NCI-H1048 (cell line): ENCODE measurements around the gene OGFR.

Experiments used
- DNase-seq: peaks from one replicate; lab custom pipeline; 2025; lab: John Stamatoyannopoulos, UW

OGFR gene

DNA sequence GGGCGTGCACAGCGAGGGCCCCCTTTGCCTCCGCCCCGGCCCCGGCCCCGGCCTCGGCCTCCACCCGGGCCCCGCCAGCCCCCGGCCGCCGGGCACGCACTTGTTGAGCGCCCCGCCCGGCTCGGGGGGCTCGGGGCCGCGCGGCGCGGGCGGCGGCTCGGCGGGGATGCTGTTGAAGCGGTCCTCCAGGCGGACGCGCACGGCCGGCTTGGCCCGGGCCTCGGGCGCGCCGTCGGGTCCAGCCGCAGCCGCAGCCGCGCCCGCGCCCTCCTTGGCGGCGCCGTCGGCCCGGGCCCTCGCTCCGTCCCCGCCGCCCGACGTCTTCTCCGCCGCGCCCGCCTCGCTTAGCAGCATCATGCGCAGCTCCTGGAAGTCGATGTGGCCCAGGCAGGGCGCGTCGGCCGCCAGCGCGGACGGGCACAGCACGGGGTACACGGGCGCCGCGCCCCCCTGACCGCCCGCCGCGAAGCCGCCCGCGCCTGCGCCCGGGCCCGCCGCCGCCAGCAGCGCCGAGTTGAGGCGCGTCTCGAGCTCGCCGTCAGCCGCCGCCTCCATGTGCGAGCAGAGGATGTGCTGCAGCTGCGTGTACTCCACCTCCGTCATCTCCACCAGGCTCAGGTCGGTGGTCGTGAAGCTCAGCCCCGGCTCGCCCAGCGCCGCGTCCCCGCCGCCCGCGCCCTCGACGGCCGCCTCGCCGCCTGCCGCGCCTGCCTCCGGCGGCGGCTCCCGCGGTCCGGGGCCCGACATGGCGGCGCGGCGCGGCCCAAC lies 56.5 kb downstream of the OGFR start:
- DNase-seq = no peak

DNA sequence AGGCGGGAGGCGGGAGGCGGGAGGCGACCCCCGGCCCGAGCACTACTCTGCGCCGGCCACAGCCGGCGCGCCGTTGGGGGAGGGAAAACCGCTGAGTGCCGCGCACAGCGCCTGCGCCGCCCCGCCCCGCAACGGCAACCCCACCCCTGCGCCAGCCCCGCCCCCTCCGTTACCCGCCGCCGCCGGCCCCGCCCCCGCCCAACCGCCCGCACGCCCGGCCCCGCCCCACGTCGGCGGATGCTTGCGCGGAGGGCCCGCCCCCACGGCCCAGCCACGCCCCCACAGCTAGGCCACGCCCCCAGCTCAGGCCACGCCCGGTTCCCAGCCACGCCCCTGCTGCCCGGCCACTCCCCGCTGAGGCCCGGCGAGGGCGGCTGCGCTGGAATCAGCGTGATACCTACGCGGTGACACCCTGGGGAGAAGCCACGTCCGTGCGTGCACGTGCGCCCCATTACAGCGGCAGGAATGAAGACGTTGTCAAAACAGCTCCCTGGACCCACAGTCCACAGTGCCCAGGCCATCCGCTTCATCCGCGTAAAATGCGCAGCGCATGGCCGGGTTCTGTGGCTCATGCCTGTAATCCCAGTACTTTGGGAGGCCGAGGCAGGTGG lies 57.2 kb downstream of the OGFR start, which contains the start of gene TCFL5:
TSS of gene TCFL5 (minus strand) at position 97 of the 611 bp plus-strand sequence. CDS start 152 bp downstream, outside the sequence.
- peak; percentile 76 for DNase-seq
